Smooth muscle cell (in vitro differentiated cells): ENCODE measurements around the gene PNPLA5. TPM values are rescaled to one million over a fixed set of nuclear protein-coding genes. Genes with fewer than 3 reads are reported as not detected.

Experiments used
- DNase-seq: peaks from one replicate; lab custom pipeline; 2025; ENCODE audit not compliant: unreplicated experiment; lab: John Stamatoyannopoulos, UW
- H2AFZ ChIP-seq: fragments of 200-600 bp; sonication (generic); 2 replicates; pipeline ENCODE4 v1.6.0; 2016; ENCODE audit warnings: antibody characterized with exemption, low read depth, mild to moderate bottlenecking
- H3F3A ChIP-seq: fragments of 200-600 bp; sonication (generic); 2 replicates; pipeline ENCODE4 v1.6.0; 2017; ENCODE audit warnings: antibody characterized with exemption, low read depth
- H3K27ac ChIP-seq: fragments of 200-600 bp; sonication (generic); 2 replicates; pipeline ENCODE4 v1.5.1; 2016; ENCODE audit warnings: low read depth, mild to moderate bottlenecking
- H3K27me3 ChIP-seq: fragments of 200-600 bp; sonication (generic); 2 replicates; pipeline ENCODE4 v1.6.1; 2016; ENCODE audit warnings: low read depth, mild to moderate bottlenecking
- H3K36me3 ChIP-seq: fragments of 200-600 bp; sonication (generic); 2 replicates; pipeline ENCODE4 v1.5.1; 2016; ENCODE audit warnings: low read depth
- H3K4me1 ChIP-seq: fragments of 200-600 bp; sonication (generic); 2 replicates; pipeline ENCODE4 v1.5.1; 2016; ENCODE audit warnings: low read depth
- H3K4me2 ChIP-seq: fragments of 200-600 bp; sonication (generic); 2 replicates; pipeline ENCODE4 v1.6.0; 2016; ENCODE audit warnings: mild to moderate bottlenecking
- H3K4me3 ChIP-seq: fragments of 200-600 bp; sonication (generic); 2 replicates; pipeline ENCODE4 v1.5.1; 2016; ENCODE audit warnings: mild to moderate bottlenecking
- H3K79me2 ChIP-seq: fragments of 200-600 bp; sonication (generic); 2 replicates; pipeline ENCODE4 v1.6.0; 2016; ENCODE audit warnings: low read depth, mild to moderate bottlenecking
- H3K9ac ChIP-seq: fragments of 200-600 bp; sonication (generic); 2 replicates; pipeline ENCODE4 v1.6.0; 2016; ENCODE audit warnings: low read depth
- H3K9me3 ChIP-seq: fragments of 200-600 bp; sonication (generic); replicated peaks from 2 replicates; pipeline ENCODE4 v1.5.1; 2016; ENCODE audit warnings: low read depth
- H4K20me1 ChIP-seq: fragments of 200-600 bp; sonication (generic); 2 replicates; pipeline ENCODE4 v1.6.0; 2016; ENCODE audit warnings: low read depth
- CTCF ChIP-seq: fragments of 200-600 bp; sonication (generic); IDR thresholded peaks from 2 replicates; pipeline ENCODE4 v1.5.1; 2017; ENCODE audit warnings: borderline replicate concordance, mild to moderate bottlenecking, antibody characterized with exemption; ENCODE audit not compliant: insufficient read depth, poor library complexity, severe bottlenecking
- WGBS: methylation state at CpG from one replicate; pipeline ENCODE4 v1.1.7; 2016; ENCODE audit warnings: low lambda C conversion rate; 5-methylcytosine and 5-hydroxymethylcytosine counted together
- polyA plus RNA-seq: library from polyadenylated mRNA; unstranded; fragments of >200 nt; fragmentation: Nextera tagmentation; extraction: Ambion mirVana; gene quantifications from 2 replicates; pipeline ENCODE4 v1.2.1, GENCODE V29; 2016
- total RNA-seq: library from RNA; depleted of rRNA; stranded (reverse); fragments of >200 nt; gene quantifications from 2 replicates; pipeline ENCODE4 v1.2.3, GENCODE V29; 2014

PNPLA5 gene
- total and polyA plus RNA-seq, 2 experiments from 2014 or later, result not detected

- no peak for DNase-seq
- no peaks in the 10 kb centered on the region for H3K9me3 ChIP-seq
- no peak within 1 kb of the TSS for H3K9ac ChIP-seq
- H3K27me3 ChIP-seq, result no peaks in the 10 kb centered on the region
- no peaks in the 10 kb centered on the region for H3K79me2 ChIP-seq
- no peaks in the 10 kb centered on the region for H3K36me3 ChIP-seq
- H2AFZ ChIP-seq, result peak within 1 kb of the TSS; percentile 79
- H3F3A ChIP-seq, result no peaks in the 10 kb centered on the region
- H3K4me2 ChIP-seq, result peak within 1 kb of the TSS; percentile 86
- peaks cover 8% of the 10 kb centered on the region for H4K20me1 ChIP-seq
- H3K4me1 ChIP-seq, result no peaks in the 10 kb centered on the region
- WGBS, result 5% methylated on average over 88 of the region's 121 CpGs
- H3K27ac ChIP-seq, result no peak within 1 kb of the TSS
- peak within 1 kb of the TSS; percentile 54 for H3K4me3 ChIP-seq
- no peak for TF ChIP-seq CTCF
These were observed 29.5 kb downstream of the PNPLA5 start, which contains the start of gene SULT4A1 for GRCh38 chr22:43862074-43862881. Gene SULT4A1, minus strand, starts transcription at chr22:43862513. Its CDS starts 131 bp downstream, at chr22:43862382.

GRCh38 chr22:43861529-43861928 is 30.3 kb downstream of the PNPLA5 start:
- H3F3A ChIP-seq, result no peaks in the 10 kb centered on the region
- H3K27me3 ChIP-seq, result no peaks in the 10 kb centered on the region
- peak overlapping the region; percentile 86 for H3K4me2 ChIP-seq
- no peak overlapping the region for H3K9ac ChIP-seq
- peak overlapping the region; percentile 54 for H2AFZ ChIP-seq
- no peaks in the 10 kb centered on the region for H3K4me1 ChIP-seq
- no peak for TF ChIP-seq CTCF
- H3K36me3 ChIP-seq, result no peaks in the 10 kb centered on the region
- H4K20me1 ChIP-seq, result peaks cover 11% of the 10 kb centered on the region
- WGBS, result 27% methylated on average over 9 of the region's 9 CpGs
- no peak overlapping the region for H3K27ac ChIP-seq
- H3K9me3 ChIP-seq, result no peaks in the 10 kb centered on the region
- H3K4me3 ChIP-seq, result peak overlapping the region; percentile 54
- no peaks in the 10 kb centered on the region for H3K79me2 ChIP-seq
- DNase-seq, result no peak

- Histone ChIP-seq H4K20me1 (peaks cover 15% of the 10 kb centered on the region), H3K27me3 (no peaks in the 10 kb centered on the region), H3K79me2 (no peaks in the 10 kb centered on the region), H3K27ac (no peak overlapping the region), H3K4me3 (no peak overlapping the region), H2AFZ (no peak overlapping the region), H3K36me3 (no peaks in the 10 kb centered on the region), H3K9ac (no peak overlapping the region), H3F3A (no peaks in the 10 kb centered on the region), H3K4me2 (peak overlapping the region; percentile 86), H3K9me3 (no peaks in the 10 kb centered on the region), H3K4me1 (no peaks in the 10 kb centered on the region)
- WGBS, result 88% methylated on average over 12 of the region's 12 CpGs
- TF ChIP-seq CTCF, result no peak
- DNase-seq, result no peak
These were observed 31.0 kb downstream of the PNPLA5 start for GRCh38 chr22:43860831-43861230.
